GM19025 (cell line): Measurements from ENCODE around the gene RPAP2.
A peak's percentile ranks its signal among the peaks of the same experiment; 100 is the strongest.
"Not testable (repeated sequence)": the region's sequence is repeated elsewhere in the genome, so short reads cannot be mapped to it uniquely, and the experiment has no call there.

ENCODE experiments used
- ATAC-seq: cut with Tn5 transposase; IDR thresholded peaks from one replicate; pipeline ENCODE4 v1.9.1; 2021; ENCODE audit warnings: mild to moderate bottlenecking, low read depth, moderate library complexity; ENCODE audit not compliant: unreplicated experiment

RPAP2 gene

DNA sequence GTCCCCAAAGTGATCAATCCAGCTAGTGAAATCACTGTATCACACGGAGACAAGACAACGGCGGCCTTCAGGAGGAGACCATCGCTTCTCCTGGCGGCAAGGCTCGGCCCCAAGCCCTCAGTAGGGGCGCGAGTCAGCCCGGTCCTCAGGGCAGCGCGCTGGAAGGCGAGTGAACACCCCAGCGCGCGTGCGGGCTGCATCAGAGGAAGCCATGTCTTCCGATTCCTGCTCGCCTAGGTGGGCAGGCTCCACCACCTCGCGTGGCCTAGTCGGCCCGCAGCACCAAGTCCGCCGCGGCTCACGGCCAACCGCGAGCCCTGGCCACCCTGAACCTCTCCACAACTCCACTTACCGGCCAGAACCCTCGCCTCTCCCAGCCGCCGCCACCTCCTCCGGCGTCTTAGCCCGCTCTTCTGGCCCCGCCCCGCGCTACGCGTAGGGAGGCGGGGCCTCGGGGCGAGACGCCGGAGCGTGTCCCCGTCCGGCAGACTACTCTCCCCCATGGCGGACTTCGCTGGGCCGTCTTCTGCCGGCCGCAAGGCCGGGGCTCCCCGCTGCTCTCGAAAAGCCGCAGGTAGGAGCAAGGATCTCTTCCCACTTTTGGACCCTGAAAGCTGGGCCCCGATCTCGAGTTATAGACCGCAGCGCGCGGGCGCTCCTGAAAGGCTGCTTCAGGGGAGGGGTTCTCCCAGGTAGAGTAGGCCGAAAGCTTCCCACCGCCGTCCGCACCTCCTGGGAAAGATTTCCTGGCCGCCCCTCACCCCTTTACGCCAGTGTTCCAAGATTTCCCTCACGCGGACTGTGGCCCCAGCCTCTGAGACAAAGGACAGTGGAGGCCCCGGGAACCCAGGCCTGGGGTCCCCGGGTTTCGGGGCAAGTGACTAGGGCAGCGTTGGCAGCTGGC lies at the start of gene RPAP2, which contains the start of gene GLMN:
Gene RPAP2 (plus strand): TSS at position 487 of the 904 bp plus-strand sequence. CDS start 15 bp downstream, at position 502.
Gene GLMN (minus strand): TSS at position 415 of the 904 bp plus-strand sequence. CDS start 988 bp downstream, outside the sequence.
- peak; percentile 98 for ATAC-seq

DNA sequence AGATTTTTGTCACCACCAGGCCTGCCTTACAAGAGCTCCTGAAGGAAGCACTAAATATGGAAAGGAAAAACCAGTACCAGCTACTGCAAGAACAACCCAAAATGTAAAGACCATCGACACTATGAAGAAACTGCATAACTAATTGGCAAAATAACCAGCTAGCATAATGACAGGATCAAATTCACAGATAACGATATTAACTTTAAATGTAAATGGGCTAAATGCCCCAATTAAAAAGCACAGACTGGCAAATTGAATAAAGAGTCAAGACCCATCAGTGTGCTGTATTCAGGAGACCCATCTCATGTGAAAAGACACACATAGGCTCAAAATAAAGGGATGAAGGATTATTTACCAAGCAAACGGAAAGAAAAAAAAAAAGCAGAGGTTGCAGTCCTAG lies 44.1 kb upstream of the RPAP2 start:
- not testable (repeated sequence) for ATAC-seq

DNA sequence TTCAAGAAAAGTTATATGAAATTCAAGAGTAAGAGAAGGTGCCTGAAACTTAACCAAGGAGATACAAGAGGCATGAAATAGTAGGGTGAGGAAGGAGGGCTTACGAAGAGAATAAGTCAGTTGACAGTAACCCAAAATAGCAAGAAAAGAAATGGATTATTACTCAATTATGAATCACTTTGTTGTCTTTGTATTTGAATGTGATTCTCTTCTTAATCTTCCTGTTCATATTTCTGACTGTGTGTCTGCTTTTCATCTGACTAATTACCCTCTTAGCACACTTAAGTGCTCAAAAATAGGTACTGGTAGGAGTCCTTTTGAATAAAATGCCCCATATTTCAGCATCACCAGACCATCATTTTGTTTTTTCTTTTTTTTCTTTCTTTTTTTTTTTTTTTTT lies 39.5 kb upstream of the RPAP2 start:
- ATAC-seq: no peak

DNA sequence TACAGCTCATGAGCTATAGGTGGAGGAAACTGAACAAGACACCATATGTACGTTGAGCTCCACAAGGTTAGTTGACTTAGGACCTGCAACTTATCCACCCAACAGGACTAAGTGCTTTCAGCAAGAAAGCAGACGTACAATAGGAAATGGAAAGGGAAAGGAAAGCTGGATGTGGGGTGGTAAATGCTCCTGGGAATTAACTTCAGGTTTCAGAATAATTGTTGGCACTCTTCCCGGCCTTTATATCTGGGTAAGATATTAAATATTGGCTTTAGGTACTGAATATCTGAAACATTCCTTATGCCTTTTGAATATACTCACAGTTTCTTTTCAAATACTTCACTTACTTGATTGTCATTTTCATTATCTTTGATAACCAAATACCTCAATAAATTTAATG lies 36.3 kb upstream of the RPAP2 start:
- ATAC-seq: no peak

DNA sequence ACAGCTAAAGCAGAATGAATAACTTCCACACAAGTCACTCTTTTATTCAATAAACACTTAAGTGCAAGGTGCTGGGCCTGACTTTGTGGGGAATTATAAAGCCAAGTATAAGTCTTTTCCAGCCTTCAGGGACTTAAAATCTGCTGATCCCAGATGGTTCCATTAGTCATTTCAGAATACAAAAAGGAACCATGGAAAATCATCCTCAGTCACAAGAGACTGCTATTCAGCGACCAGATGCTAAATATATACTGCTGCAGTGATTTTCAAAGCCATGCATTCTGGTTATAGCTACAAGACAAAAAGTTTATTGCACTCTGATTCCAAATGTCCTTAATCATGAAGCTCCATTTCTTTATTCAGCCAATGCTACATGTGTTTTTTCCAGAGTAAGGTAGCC lies 25.8 kb upstream of the RPAP2 start:
- ATAC-seq: no peak

DNA sequence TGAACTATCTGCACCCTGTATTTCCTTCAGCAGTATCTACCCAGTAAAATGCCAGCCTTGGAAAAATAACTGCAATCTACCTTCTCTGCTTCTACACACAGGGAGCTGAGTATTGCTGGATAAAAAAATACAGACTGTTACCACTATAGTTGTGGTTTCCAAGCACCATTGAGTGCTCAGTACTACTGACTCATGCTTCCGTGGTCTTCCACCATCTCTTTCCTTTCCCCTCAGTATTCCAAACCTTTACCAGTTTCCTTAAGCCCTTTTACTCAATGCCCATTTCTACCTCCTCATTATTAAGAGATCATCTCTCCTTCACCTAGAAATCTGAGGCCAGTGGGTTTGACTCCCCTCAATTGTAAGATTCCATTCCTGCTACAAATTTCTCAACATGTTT lies 23.9 kb upstream of the RPAP2 start:
- no peak for ATAC-seq

DNA sequence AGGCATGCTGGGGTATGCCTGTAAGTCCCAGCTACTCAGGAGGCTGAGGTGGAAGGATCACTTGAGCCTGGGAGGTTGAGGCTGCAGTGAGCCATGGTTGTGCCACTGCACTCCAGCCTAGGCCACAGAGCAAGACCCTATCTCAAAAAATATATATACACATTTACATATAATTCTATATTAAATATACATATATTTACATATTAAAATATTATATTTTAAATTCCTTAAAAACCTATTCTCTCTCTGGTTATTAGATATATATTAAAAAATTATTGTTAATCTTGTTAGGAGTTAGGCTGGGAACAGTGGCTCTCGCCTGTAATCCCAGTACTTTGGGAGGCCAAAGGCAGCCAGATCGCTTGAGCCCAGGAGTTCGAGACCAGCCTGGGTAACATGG lies 22.8 kb upstream of the RPAP2 start:
- ATAC-seq: no peak

DNA sequence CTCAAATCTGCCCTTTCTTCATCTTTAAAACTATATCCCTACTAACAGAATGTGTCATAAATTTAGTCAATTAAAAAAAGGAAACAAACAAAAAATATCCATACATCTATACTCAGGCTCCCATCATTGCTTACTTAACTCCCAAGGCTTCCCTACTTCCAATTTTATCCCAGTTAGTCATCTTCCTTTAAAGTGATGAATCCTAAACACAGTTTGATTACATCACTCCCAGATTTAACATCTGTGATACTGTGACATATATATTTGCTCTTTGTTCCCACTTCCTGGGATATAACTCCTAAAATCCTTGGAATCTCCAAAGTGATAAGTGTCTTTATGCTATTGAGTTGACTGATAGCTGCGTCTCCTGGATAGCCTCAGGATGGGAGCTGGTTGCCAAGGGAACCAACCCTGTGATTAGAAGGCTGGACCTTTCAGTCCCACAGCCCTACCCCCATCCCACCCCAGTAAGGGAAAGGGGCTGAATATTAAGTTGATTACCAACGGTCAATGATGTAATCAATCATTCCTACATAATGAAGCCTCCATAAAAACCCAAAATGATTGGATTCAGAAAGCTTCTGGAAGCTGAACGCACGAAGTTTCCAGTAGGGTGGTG lies 21.6 kb upstream of the RPAP2 start:
- no peak for ATAC-seq

DNA sequence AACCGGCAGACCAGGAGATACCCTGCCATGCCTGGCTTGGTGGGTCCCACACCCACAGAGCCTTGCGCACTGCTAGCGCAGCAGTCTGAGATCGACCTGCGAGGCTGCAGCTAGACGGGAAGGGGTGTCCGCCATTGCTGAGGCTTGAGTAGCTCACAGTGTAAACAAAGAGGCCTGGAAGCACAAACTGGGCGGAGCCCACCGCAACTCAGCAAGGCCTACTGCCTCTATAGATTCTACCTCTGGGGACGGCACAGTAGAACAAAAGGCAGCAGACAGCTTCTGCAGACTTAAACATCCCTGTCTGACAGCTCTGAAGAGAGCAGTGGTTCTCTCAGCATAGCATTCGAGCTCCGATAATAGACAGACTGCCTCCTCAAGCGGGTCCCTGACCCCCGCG lies 19.1 kb upstream of the RPAP2 start:
- ATAC-seq: not testable (repeated sequence)

DNA sequence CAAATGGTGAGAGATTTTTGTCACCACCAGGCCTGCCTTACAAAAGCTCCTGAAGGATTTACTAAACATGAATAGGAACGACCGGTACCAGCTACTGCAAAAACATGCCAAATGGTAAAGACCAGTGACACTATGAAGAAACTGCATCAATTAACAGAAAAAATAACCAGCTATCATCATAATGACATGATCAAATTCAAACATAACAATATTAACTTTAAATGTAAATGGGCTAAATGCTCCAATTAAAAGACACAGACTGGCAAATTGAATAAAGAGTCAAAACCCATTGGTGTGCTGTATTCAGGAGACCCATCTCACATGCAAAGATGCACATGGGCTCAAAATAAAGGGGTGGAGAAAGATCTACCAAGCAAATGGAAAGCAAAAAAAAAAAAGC lies 17.4 kb upstream of the RPAP2 start:
- ATAC-seq: not testable (repeated sequence)

DNA sequence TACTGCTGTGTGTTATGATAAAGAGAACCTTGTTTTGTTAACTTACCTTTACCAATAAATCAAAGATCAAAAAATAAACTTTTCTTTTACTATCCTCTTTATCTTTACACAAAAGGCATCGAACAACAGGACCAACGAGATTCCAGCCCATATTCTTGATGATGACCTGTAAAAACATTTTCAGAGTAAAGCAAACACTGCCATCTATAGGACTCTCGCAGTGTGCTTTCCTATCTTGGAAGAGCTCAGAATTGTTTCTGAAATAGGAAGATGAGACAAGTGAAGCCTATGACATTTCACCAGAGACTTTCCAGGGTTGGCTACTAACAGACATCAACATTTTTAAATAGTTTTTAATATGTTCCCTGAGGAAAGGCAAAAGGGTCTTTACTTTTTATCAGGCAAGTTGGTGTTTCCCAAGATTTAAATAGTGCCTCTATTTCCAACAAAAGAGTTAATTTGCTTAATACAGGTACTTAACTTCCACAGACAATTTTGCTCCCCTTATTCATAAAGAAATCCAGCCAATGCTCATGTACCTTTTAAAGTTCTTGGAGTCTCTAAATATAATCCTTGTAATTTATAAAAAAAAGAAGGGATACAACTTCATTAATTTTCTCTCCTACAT lies 7.4 kb upstream of the RPAP2 start:
- ATAC-seq: no peak

DNA sequence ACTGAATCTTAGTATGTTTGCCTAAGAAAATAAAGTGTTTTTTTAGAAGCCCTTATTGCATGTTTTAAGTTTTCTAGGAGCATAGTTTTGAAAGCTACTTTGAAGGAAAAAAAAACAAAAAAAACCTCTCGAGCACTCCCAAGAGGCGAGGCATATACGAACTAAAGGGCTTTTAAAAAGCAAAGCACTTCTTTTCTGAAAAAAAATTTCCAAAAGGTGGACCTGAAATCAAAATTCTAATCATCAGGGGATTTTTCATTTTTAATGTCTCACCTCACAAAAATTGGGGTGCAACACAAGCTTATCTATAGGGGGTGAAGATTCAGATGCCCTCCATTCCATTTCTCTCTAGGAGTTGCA lies 666 bp upstream of the RPAP2 start:
- ATAC-seq: no peak

DNA sequence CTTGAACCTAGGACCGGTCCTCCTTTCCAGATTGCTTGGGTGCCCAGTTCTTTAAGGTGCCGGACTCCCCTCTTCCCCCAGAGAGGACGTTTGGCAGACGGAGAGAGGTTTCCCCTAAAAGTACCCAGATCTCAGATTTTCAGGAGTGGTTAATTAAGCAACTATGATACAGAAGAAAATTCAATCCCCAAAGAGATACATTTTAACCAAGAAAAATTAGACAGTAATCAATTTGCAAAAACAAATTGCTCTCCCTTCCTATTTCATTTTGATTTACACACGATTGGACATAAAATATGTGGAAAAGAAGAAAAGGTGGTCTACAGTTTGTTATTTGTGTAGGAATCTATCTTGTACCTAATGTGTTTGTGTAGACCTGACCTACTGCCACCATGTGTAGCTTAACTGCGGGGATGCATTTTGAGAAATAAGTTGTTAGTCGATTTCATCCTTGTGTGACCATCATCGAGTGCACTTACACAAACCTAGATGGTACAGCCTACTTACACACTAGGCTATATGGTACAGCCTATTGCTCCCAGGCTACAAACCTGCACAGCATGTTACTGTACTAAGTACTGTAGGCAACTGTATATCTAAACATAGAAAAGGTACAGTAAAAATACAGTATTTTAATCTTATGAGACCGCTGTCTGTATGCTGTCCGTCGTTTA lies 755 bp downstream of the RPAP2 start:
- no peak for ATAC-seq

DNA sequence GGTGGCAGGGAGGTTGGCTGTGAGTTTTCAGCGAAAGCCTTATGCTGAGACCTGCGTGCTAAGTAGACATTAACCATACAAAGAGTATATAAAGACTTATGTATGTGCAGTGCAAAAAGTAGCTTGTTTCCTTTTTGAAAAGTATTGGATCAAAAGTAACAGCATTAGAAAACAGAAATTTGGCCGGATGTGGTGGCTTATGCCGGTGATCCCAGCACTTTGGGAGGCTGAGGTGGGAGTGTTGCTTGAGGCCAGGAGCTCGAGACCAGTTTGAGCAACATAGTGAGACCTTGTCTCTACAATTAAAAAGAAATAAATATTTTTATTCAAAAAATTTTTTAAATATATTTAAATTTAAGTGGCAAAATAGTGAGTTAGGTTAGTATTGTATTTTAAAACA lies 2.2 kb downstream of the RPAP2 start:
- ATAC-seq: no peak

DNA sequence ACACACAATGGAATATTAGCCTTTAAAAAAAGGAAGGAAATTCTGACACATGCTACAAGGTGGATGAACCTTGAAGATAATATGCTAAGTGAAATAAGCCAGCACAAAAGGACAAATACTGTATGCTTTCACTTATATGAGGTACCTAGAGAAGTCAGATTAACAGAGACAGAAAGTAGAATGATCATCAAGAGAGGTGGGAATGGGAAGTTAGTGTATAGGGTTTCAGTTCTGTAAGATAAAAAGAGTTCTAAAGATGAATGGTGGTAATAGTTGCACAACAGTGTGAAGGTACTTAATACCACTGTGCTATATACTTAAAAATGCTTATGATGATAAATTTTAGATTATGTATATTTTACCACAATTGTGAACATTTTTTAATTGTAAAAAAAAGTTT lies 7.2 kb downstream of the RPAP2 start:
- ATAC-seq: no peak

DNA sequence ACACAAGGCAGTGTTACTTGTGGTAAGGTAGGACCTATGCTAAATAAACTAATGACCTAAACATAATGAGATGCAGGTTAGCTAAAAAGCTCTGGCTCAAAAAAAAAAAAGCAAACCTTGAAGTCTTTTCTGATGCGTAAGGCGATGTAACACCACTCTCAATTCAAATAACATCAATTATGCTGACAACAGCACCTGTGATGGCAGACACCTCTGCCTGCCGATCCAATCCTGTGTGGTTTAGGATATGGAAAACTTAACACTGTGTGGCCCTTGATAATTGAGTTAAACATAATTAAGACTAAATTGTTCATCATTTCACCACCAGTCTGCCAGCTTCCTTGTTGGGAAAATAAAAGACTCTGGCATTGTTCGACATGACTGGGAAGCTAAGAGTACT lies 9.1 kb downstream of the RPAP2 start:
- ATAC-seq: no peak

DNA sequence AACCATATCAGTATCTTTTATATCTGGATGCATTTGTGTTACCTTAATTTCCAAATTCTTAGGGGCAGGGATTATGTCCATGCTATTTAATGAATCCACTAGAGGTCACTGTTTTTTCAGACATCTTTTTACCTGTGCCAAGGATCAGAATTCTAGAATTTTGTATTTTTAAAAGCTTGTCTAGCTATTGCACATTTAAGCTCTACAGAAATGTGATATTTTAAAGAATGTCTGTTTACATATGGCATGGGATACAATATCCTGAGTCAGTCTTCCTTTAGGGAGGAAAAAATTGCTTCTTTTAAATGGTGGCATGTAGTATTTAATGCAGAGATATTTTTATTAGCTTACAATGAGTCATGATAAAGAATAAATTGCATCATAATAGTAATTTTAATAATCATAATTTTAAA lies 11.3 kb downstream of the RPAP2 start:
- ATAC-seq: no peak

DNA sequence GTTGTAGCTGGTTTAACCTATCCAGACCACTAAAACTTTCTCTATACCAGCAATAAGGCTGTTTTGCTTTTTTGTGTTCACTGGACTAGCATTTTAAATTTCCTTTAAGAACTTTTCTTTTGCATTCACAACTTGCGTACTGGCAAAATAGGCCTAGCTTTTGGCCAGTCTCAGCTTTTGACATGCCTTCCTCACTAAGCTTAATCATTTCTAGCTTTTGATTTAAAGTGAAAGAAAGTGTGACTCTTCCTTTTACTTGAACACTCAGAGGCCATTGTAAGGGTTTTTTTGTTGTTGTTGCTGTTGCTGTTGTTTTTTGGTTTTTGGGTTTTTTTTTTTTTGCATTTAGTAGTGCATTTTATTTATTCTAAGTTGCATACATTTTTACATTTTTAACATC lies 15.2 kb downstream of the RPAP2 start:
- ATAC-seq: no peak

DNA sequence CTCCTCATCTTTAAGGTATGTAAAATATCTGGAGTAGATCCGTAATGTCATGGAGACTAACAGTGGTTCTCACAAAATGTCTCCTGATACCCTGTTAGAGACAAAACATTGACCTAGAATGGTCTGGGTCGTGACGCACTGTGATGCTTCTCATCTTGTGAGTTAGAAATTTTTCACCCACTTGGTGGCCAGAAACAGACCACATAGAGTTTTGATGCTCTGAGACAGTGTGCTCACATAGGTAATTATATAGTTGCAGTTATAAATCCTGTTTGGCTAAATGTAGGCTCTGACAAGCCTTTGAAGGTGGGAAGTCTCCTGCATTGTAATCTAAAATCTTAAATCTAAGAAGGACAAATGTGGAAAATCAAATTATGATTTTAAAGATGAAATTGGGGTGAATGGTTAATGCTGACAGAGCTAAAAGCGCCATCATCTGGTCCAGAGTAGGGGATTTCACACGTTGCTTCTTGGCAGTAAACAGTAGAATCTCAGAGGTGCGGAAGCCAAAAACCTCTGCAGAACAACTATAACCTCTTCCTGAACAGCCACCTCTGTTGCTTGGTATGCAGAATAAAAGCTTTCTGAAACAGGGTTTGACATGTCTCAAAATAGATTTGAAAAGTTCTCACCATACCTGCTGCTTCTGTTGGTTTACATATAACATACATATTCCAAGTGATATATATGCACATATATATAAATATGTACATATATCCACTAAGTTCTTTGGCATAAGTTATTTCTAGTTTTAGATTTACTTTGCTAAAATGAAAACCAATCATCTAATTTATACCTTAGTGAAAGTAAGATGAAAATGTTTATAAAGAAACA lies 17.1 kb downstream of the RPAP2 start:
- no peak for ATAC-seq

DNA sequence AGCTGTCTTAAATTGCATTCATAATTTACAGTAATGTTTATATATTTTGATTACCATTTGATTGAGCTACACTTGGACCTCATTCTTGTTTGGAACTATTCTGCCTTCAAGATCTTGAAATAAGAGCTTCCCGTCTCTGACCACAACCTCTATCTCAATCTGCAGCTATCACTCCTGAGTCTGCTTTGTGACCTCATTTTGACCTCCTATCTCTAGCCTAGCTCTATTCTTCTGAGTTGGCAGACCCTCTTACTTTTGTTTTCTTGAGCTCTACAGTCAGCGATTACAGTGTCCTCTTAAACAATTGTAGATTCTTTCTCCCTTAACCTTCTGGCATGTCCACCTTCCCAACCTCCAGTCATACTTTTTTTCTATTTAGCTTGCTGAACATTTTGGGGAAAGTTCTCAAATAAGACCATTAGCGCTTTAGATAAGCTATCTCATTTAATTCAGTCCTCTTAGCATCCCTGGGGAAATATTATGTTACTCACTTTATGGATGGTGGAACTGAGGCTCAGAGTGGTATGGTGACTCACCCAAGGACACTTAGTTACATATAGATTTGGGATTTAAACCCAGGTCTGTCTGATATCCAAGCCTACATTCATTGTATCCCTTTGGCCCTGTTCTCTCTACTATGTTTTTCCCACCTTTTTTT lies 19.1 kb downstream of the RPAP2 start:
- no peak for ATAC-seq
